BJ (cell line): Measurements from ENCODE around the gene IGFBP5. TPM values are rescaled to one million over a fixed set of nuclear protein-coding genes. Genes with fewer than 3 reads are reported as not detected.

Experiments
- CTCF ChIA-PET: fragments of 350-600 bp; formaldehyde crosslinking; extraction: SDS; loops from one replicate; lab custom pipeline; 2021; ENCODE audit warnings: antibody characterized with exemption, inconsistent platforms; lab: Yijun Ruan, JAX
- POLR2A ChIA-PET: fragments of 300-600 bp; sonication (Branson Sonifier 250); formaldehyde crosslinking; extraction: SDS; loops from one replicate; lab custom pipeline; 2021; ENCODE audit warnings: antibody characterized with exemption; lab: Charles Lee
- DNase-seq: peaks from one replicate; pipeline ENCODE4 v3.0.0-alpha.2; 2011; ENCODE audit warnings: low read depth
- H3K27me3 ChIP-seq: 2 replicates; pipeline ENCODE4 v1.6.0; 2011; ENCODE audit warnings: low read length; ENCODE audit not compliant: control insufficient read depth, insufficient read depth
- H3K36me3 ChIP-seq: 2 replicates; pipeline ENCODE4 v1.5.1; 2011; ENCODE audit warnings: low read length; ENCODE audit not compliant: control insufficient read depth, insufficient read depth
- H3K4me3 ChIP-seq: 2 replicates; pipeline ENCODE4 v1.5.1; 2011; ENCODE audit warnings: low read depth, mild to moderate bottlenecking, control low read depth, low read length
- CTCF ChIP-seq: IDR thresholded peaks from 2 replicates; pipeline ENCODE4 v1.5.1; 2011; ENCODE audit warnings: low read depth, mild to moderate bottlenecking, control low read depth, inconsistent platforms, low read length, moderate library complexity; ENCODE audit not compliant: insufficient read depth
- polyA plus RNA-seq: library from polyadenylated mRNA; depleted of rRNA; stranded (reverse); fragments of >200 nt; gene quantifications from 2 replicates; pipeline ENCODE4 v1.2.3, GENCODE V29; 2011

Gene IGFBP5
- polyA plus RNA-seq, 1 experiment, result 1,060 TPM

- ChIA-PET POLR2A (interaction anchor here (0.6 to 1.0 kb wide), 5 partner anchors 16 to 816 kb away, joined by 3 to 8 read pairs (median 4); no protein-coding TSS in a partner anchor), CTCF (interaction anchor here (0.7 to 6.6 kb wide), 10 partner anchors 10 to 1062 kb away, joined by 3 to 47 read pairs (median 5); no protein-coding TSS in a partner anchor)
- TF ChIP-seq CTCF, result no peak
- Histone ChIP-seq H3K4me3 (peak overlapping the region; percentile 75), H3K36me3 (peaks cover 4% of the 10 kb centered on the region), H3K27me3 (no peaks in the 10 kb centered on the region)
- DNase-seq, result no peak
These were observed 1.1 kb downstream of the IGFBP5 start for GRCh38 chr2:216694082-216694825.

- H3K36me3 ChIP-seq, result peaks cover 7% of the 10 kb centered on the region
- no peak for DNase-seq
- TF ChIP-seq CTCF, result no peak
- H3K27me3 ChIP-seq, result no peaks in the 10 kb centered on the region
- peak overlapping the region; percentile 75 for H3K4me3 ChIP-seq
- ChIA-PET CTCF (interaction anchor here (0.9 to 6.6 kb wide), 10 partner anchors 10 to 1063 kb away, joined by 3 to 47 read pairs (median 5); no protein-coding TSS in a partner anchor), POLR2A (interaction anchor here (0.5 to 1.0 kb wide), 8 partner anchors 9 to 1016 kb away, joined by 3 to 15 read pairs (median 6); no protein-coding TSS in a partner anchor)
These were observed 1.8 kb downstream of the IGFBP5 start for GRCh38 chr2:216693414-216694080.

- H3K36me3 ChIP-seq, result peaks cover 8% of the 10 kb centered on the region
- DNase-seq, result no peak
- H3K4me3 ChIP-seq, result peak overlapping the region; percentile 75
- CTCF ChIA-PET, result interaction anchor here (0.9 to 2.3 kb wide), 6 partner anchors 83 to 1064 kb away, joined by 3 to 9 read pairs (median 5); no protein-coding TSS in a partner anchor
- POLR2A ChIA-PET, result interaction anchor here (0.8 to 1.0 kb wide), 3 partner anchors 8 to 1017 kb away, joined by 3 to 10 read pairs (median 6); no protein-coding TSS in a partner anchor
- TF ChIP-seq CTCF, result no peak
- no peaks in the 10 kb centered on the region for H3K27me3 ChIP-seq
These were observed 2.5 kb downstream of the IGFBP5 start for GRCh38 chr2:216692636-216693413.

- Histone ChIP-seq H3K27me3 (no peaks in the 10 kb centered on the region), H3K36me3 (peaks cover 11% of the 10 kb centered on the region), H3K4me3 (peak overlapping the region; percentile 75)
- ChIA-PET CTCF (interaction anchor here (1.8 kb wide), 1 partner anchor 9 kb away, joined by 4 read pairs; no protein-coding TSS in a partner anchor), POLR2A (interaction anchor here (0.6 to 1.0 kb wide), 5 partner anchors 402 to 722 kb away, joined by 3 to 17 read pairs (median 7); no protein-coding TSS in a partner anchor)
- DNase-seq, result peak; percentile 74
- no peak for TF ChIP-seq CTCF
These were observed 4.3 kb downstream of the IGFBP5 start for GRCh38 chr2:216690853-216691741.
